ENCODE results near the gene DAB1. TPM values are rescaled to one million over a fixed set of nuclear protein-coding genes. Genes with fewer than 3 reads are reported as not detected.
"Not testable (repeated sequence)": the region's sequence is repeated elsewhere in the genome, so short reads cannot be mapped to it uniquely, and the experiment has no call there.

DAB1 gene
- total RNA-seq, 1 donor from 2014 or later = 0.20 TPM

- DNase-seq (ENCODE audit: low read depth) = no peak
Measured at GRCh38 chr1:57124170-57124569, 299.7 kb downstream of the DAB1 start.

GRCh38 chr1:57122031-57122430 is 301.8 kb downstream of the DAB1 start:
- no peak for DNase-seq (ENCODE audit: low read depth)

GRCh38 chr1:57118948-57119603 is 304.8 kb downstream of the DAB1 start:
- no peak for DNase-seq (ENCODE audit: low read depth)

- no peak for DNase-seq (ENCODE audit: low read depth)
Measured at GRCh38 chr1:57117753-57118152, 306.1 kb downstream of the DAB1 start.

- no peak for DNase-seq (ENCODE audit: low read depth)
Measured at GRCh38 chr1:57116871-57117270, 307.0 kb downstream of the DAB1 start.

GRCh38 chr1:57115030-57115614 is 308.7 kb downstream of the DAB1 start:
- DNase-seq (ENCODE audit: low read depth) = no peak

GRCh38 chr1:57112148-57112547 is 311.7 kb downstream of the DAB1 start:
- DNase-seq (ENCODE audit: low read depth) = peak; percentile 39

- DNase-seq (ENCODE audit: low read depth) = no peak
Measured at GRCh38 chr1:57111175-57111574, 312.7 kb downstream of the DAB1 start.

- DNase-seq (ENCODE audit: low read depth) = no peak
Measured at GRCh38 chr1:57109883-57110282, 314.0 kb downstream of the DAB1 start.

- no peak for DNase-seq (ENCODE audit: low read depth)
Measured at GRCh38 chr1:57109247-57109646, 314.6 kb downstream of the DAB1 start.

- no peak for DNase-seq (ENCODE audit: low read depth)
Measured at GRCh38 chr1:57106296-57106695, 317.6 kb downstream of the DAB1 start.

GRCh38 chr1:57102561-57103326 is 321.1 kb downstream of the DAB1 start:
- no peak for DNase-seq (ENCODE audit: low read depth)

GRCh38 chr1:57101209-57101608 is 322.7 kb downstream of the DAB1 start:
- DNase-seq (ENCODE audit: low read depth) = peak; percentile 50

GRCh38 chr1:57094749-57095148 is 329.1 kb downstream of the DAB1 start:
- DNase-seq (ENCODE audit: low read depth) = no peak

- no peak for DNase-seq (ENCODE audit: low read depth)
Measured at GRCh38 chr1:57093122-57093521, 330.7 kb downstream of the DAB1 start.

GRCh38 chr1:57091642-57092041 is 332.2 kb downstream of the DAB1 start:
- DNase-seq (ENCODE audit: low read depth) = no peak

- no peak for DNase-seq (ENCODE audit: low read depth)
Measured at GRCh38 chr1:57089855-57090254, 334.0 kb downstream of the DAB1 start.

- DNase-seq (ENCODE audit: low read depth) = no peak
Measured at GRCh38 chr1:57089221-57089620, 334.6 kb downstream of the DAB1 start.

GRCh38 chr1:57088653-57089052 is 335.2 kb downstream of the DAB1 start:
- no peak for DNase-seq (ENCODE audit: low read depth)

- not testable (repeated sequence) for DNase-seq (ENCODE audit: low read depth)
Measured at GRCh38 chr1:57087660-57088059, 336.2 kb downstream of the DAB1 start.

GRCh38 chr1:57086154-57086553 is 337.7 kb downstream of the DAB1 start:
- DNase-seq (ENCODE audit: low read depth) = no peak

- no peak for DNase-seq (ENCODE audit: low read depth)
Measured at GRCh38 chr1:57084701-57085100, 339.2 kb downstream of the DAB1 start.
